ACHN (cell line): ENCODE data around the gene PRAMEF5.
A peak's percentile ranks its signal among the peaks of the same experiment; 100 is the strongest.
"Not testable (repeated sequence)": the region's sequence is repeated elsewhere in the genome, so short reads cannot be mapped to it uniquely, and the experiment has no call there.

Source experiments
- DNase-seq: peaks from one replicate; pipeline ENCODE4 v3.0.0-alpha.2; 2015
- in situ Hi-C: cut with HindIII; loops from 2 replicates; pipeline ENCODE4 v1.10.0; 2017; ENCODE audit warnings: low sequenced_read_pairs, low pct_ligation_motif_present, low pct_unique_long_range_greater_than_20kb

Gene PRAMEF5

DNA sequence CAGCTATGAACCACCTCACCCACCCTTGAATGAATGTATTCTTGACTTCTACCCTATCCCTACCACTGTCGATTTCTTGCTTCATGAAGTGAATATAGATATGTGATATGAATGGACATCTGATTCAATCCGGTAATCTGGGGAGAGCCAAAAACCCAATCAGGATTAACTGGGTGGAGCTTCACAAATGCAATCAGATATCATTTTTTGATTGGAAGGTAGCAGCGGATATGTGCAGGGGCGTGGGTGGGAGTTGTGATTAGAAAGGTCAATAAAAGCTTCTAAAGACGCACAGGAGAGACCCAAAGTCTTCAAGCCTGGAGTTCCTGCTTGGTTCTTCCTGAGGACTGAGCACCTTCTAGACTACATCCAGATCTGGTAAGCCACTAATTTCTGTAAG lies at the start of gene PRAMEF5:
Gene PRAMEF5, plus strand, starts transcription at position 301 of the 400 bp plus-strand sequence. CDS start 5,071 bp downstream, outside the sequence.
- in situ Hi-C loops = not testable (repeated sequence)

GRCh38 chr1:13208712-13209111 lies 45.3 kb upstream of the PRAMEF5 start:
- in situ Hi-C loops, DNase-seq: not testable (repeated sequence)

More for the DNA sequence above, at the start of gene PRAMEF5:
- not testable (repeated sequence) for DNase-seq

DNA sequence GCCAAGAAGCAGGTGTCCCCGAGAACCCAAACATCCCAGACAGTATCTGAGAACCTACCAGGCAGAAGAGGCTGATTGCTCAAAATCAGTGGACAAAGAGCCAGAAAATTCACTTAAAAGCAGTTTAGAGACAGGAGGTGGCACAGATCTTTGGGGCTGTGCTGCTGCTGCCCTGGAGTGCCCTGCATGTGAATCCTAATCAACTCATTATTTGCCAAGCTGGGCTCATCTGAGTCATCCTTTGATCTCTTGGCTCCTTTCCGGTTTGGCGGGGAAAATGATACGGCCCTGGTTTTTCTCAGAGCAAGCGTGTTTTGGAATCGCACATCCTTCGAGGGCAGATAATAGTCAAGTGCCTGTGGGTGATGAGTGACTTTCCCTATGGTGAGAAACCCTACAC lies 37.4 kb upstream of the PRAMEF5 start:
- DNase-seq, in situ Hi-C loops: not testable (repeated sequence)

DNA sequence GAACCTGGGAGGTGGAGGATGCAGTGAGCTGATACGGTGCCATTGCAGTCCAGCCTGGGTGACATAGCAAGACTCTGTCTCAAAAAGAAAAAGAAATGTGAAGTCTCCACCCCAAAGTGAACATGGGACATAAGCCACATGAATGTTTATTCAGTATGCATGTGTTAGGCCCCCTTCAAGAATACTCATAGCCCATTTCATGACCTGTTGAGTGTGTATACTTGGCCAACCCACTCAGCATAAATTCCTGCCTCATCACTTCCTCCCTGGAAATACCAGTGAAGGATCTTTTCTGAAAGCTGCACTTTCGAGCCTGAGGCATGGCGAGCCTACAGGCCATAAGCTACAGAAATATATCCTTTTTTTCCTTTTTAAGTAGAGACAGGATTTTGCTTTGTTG lies 34.8 kb upstream of the PRAMEF5 start:
- in situ Hi-C loops, DNase-seq: not testable (repeated sequence)

- DNase-seq, in situ Hi-C loops: not testable (repeated sequence)
These were observed 31.2 kb upstream of the PRAMEF5 start for GRCh38 chr1:13222788-13223187.

DNA sequence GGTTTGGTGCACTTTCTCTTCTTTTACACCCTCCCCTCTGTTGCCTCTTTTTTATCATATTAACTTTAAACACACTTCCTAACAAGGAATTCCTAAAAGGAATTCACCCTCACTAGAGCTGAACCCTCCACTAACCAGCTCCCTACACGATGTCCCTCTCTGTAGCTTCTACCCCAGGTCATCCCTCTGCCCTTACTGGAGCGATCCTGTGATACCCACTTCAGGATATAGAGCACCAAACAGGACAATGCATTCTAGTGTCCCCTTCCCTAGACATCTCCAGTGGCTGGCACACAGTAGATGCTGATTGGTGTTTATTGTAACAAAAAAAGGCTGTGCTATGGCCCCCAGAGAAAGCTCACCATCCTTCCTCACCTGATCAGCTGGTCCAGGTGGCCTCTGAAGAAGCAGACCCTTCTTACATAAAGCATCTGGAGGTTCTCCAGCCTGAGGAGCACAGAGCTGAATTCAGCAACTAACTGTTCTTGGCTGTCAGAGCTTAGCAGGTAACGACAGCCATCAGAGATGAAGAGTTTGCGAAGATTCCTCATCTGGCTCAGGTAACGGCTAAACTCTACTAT lies 29.4 kb upstream of the PRAMEF5 start:
- no peak for DNase-seq
- in situ Hi-C loops = no loop called here

DNA sequence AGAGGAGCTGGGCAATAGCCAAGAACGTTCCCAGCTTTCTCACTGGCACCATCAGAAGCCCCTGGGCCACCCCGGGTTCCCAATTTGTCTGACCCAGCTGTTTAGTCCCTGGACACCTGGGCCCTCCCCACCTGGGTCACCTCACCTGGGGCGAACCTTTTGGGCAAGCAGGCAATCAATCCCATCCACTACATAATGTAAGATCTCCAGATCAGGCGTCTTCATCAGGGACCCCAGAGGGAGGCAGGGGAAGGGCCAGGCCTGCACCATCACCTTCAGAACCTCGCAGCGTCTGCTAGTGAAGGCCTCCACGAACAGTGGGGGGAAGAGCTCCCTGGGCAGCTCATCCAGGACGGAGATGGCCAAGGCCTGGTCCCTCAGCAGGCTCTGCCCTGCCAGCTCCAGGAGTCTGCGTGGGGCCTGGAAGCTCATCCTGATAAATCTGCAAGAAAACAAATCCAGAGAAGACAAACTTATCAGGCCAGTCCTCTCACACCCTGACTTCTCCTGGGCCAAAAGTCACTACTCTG lies 28.3 kb upstream of the PRAMEF5 start, which contains the start of gene PRAMEF18:
Gene PRAMEF18, minus strand, starts transcription at position 480 of the 530 bp plus-strand sequence. Its CDS starts 48 bp downstream, at position 432.
- in situ Hi-C loops, DNase-seq: not testable (repeated sequence)

DNA sequence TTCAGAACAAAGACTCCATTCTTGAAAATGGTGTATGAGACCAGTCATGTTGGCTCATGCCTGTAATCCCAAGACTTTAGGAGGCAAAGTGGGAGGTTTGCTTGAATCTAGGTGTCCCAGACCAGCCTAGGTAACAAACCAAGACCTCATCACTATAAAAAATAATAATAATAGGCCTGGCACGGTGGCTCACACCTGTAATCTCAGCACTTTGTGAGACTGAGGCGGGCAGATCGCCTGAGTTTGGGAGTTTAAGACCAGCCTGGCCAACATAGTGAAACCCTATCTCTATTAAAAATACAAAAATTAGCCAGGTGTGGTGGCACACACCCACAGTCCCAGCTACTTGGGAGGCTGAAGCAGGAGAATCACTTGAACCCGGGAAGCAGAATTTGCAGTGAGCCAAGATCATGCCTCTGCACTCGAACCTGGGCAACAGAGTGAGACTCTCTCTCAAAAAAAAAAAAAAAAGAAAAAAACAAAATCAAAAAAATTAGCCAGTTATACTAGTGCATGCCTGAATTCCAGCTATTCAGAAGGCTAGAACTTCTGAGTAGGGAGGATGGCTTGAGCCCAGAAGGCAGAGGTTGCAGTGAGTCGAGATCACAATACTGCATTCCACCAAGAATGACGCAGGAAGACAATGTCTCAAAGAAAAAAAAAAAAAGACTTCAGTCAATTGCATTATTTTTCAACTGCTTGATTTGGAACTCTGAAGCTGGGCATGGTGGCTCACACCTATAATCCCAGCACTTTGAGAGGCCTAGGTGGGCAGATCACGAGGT lies 26.5 kb upstream of the PRAMEF5 start:
- in situ Hi-C loops = not testable (repeated sequence)

GRCh38 chr1:13228343-13228781 lies 25.6 kb upstream of the PRAMEF5 start:
- DNase-seq = peak; percentile 41
- in situ Hi-C loops = no loop called here

More for the DNA sequence above, 26.5 kb upstream of the PRAMEF5 start:
- not testable (repeated sequence) for DNase-seq

DNA sequence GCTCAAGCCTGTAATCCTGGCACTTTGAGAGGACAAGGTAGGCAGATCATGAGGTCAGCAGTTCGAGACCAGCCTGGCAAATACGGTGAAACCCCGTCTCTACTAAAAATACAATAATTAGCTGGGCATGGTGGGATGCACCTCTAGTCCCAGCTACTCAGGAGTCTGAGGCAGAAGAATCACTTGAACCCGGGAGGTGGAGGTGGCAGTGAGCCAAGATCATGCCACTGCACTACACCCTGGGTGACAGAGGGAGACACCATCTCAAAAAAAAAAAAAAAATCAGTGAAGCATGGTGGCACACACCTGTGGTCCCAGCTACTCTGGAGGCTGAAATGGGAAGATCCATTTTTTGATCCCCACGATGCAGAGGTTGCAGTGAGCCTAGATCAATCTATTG lies 23.9 kb upstream of the PRAMEF5 start:
- in situ Hi-C loops, DNase-seq: not testable (repeated sequence)

DNA sequence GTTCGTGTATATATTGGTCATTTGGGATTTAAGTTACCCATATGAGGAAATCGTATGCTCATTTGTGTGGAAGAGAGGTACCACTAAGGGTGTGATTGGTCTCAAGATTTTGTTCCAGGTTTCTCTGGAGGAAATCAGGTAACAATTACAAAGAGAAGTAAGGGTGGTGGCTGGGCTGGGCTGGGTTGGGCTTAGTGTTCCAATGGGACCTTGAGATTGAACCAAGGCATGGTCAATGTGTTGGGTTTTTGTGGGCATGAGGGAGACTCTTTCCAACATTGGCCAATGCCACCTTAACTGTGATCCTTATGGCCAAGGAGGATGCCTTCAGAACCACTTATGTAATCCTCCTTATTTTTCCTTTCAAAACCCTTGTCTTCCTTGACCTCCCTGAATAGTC lies 23.4 kb upstream of the PRAMEF5 start:
- in situ Hi-C loops, DNase-seq: not testable (repeated sequence)

DNA sequence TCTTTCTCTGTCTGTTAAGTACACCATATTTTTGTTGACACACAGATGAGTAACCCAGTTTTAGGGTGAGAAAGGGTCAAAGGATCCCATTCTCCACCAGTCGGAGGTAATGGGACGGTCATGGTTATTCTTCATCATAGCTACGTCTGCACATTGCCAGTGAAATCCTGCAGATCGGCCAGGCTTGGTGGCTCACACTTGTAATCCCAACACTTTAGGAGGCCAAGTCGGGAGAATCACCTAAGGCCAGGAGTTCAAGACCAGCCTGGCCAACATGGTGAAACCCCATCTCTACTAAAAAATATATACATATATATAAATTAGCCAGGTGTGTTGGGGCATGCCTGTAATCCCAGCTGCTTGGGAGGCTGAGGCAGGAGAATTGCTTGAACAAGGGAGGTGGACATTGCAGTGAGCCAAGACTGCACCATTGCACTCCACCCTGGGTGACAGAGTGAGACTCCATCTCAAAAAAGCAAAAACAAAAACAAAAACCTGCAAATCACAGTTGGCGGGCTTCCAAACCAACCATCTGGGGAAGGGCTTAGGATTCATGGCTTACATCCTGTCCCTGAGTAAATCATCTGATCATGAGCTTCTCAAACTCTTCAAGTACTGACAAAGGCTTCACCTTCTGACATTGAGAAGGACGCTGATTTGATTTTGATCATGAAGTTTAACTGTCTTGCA lies 22.8 kb upstream of the PRAMEF5 start:
- DNase-seq, in situ Hi-C loops: not testable (repeated sequence)

DNA sequence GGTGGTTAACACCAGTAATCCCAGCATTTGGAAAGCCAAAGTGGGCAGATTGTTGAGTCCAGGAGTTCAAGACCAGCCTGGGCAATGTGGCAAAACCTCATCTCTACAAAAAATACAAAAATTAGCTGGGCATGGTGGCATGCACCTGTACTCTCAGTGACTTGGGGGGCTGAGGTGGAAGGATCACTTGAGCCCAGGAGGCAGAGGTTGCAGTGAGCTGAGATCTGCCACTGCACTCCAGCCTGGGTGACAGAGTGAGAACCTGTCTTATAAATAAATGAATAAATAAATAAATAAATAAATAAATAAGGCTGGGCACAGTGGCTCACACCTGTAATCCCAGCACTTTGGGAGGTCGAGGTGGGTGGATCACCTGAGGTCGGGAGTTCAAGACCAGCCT lies 21.9 kb upstream of the PRAMEF5 start:
- in situ Hi-C loops, DNase-seq: not testable (repeated sequence)

GRCh38 chr1:13234057-13234456 lies 19.9 kb upstream of the PRAMEF5 start:
- in situ Hi-C loops, DNase-seq: not testable (repeated sequence)

GRCh38 chr1:13237572-13237971 lies 16.4 kb upstream of the PRAMEF5 start:
- DNase-seq, in situ Hi-C loops: not testable (repeated sequence)

- in situ Hi-C loops, DNase-seq: not testable (repeated sequence)
These were observed 14.4 kb upstream of the PRAMEF5 start for GRCh38 chr1:13239633-13240032.

- in situ Hi-C loops, DNase-seq: not testable (repeated sequence)
These were observed 10.3 kb upstream of the PRAMEF5 start for GRCh38 chr1:13243536-13244263.
